ENCODE measurements around the gene VAV1.
A peak's percentile ranks its signal among the peaks of the same experiment; 100 is the strongest.

VAV1 gene

GRCh38 chr19:6744381-6745301, 27.9 kb upstream of the VAV1 start (continued):
- peak; percentile 86; the same call in 1 of the 2 replicates for TF ChIP-seq ZBTB10 (tag by site-specific recombination; IDR thresholded peaks at IDR 0.05)
- TF ChIP-seq ZNF701 (tag by site-specific recombination; IDR thresholded peaks at IDR 0.05) = no peak
- no peak for TF ChIP-seq ZNF121 (tag by site-specific recombination; IDR thresholded peaks at IDR 0.05)
- TF ChIP-seq ZNF530 (tag by site-specific recombination; IDR thresholded peaks at IDR 0.05; ENCODE audit: low read depth) = no peak
- TF ChIP-seq ZNF501 (tag by site-specific recombination; IDR thresholded peaks at IDR 0.05) = no peak
- no peak for TF ChIP-seq ZNF548 (tag by site-specific recombination; IDR thresholded peaks at IDR 0.05)
- no peak for TF ChIP-seq ZNF404 (tag by site-specific recombination; IDR thresholded peaks at IDR 0.05)
- TF ChIP-seq ZNF600 (tag by site-specific recombination; IDR thresholded peaks at IDR 0.05) = peak; percentile 80
- TF ChIP-seq ZNF23 (tag by site-specific recombination; IDR thresholded peaks at IDR 0.05; ENCODE audit: borderline replicate concordance) = no peak
- peak; percentile 91 for TF ChIP-seq ZNF366 (tag by site-specific recombination; conservative IDR thresholded peaks at IDR 0.05)
- peak; percentile 58; the same call in 1 of the 2 replicates for TF ChIP-seq ZNF76 (tag by site-specific recombination; IDR thresholded peaks at IDR 0.05; ENCODE audit: borderline replicate concordance, low read depth)
- no peak for TF ChIP-seq ZNF266 (tag by site-specific recombination; IDR thresholded peaks at IDR 0.05; ENCODE audit: low read depth)
- TF ChIP-seq ZNF341 (tag by site-specific recombination; IDR thresholded peaks at IDR 0.05; ENCODE audit: low read depth) = peak; percentile 34; the same call in 1 of the 2 replicates
- TF ChIP-seq, protein P1, sequence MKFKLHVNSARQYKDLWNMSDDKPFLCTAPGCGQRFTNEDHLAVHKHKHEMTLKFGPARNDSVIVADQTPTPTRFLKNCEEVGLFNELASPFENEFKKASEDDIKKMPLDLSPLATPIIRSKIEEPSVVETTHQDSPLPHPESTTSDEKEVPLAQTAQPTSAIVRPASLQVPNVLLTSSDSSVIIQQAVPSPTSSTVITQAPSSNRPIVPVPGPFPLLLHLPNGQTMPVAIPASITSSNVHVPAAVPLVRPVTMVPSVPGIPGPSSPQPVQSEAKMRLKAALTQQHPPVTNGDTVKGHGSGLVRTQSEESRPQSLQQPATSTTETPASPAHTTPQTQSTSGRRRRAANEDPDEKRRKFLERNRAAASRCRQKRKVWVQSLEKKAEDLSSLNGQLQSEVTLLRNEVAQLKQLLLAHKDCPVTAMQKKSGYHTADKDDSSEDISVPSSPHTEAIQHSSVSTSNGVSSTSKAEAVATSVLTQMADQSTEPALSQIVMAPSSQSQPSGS (tag by site-specific recombination; IDR thresholded peaks at IDR 0.05; ENCODE audit: low read depth) = no peak
- no peak for TF ChIP-seq ZNF658 (tag by site-specific recombination; IDR thresholded peaks at IDR 0.05)
- no peak for TF ChIP-seq SCRT2 (tag by site-specific recombination; IDR thresholded peaks at IDR 0.05)
- TF ChIP-seq HOXA7 (CRISPR knock-in tag; IDR thresholded peaks at IDR 0.05; ENCODE audit: borderline replicate concordance) = no peak
- TF ChIP-seq OSR2 (tag by site-specific recombination; IDR thresholded peaks at IDR 0.05) = no peak
- no peak for TF ChIP-seq ZNF132 (tag by site-specific recombination; IDR thresholded peaks at IDR 0.05; ENCODE audit: borderline replicate concordance)
- no peak for TF ChIP-seq ZBTB1 (tag by site-specific recombination; IDR thresholded peaks at IDR 0.05)
- TF ChIP-seq BCL11A (tag by site-specific recombination; IDR thresholded peaks at IDR 0.05; ENCODE audit: low read depth) = peak; percentile 67; the same call in 1 of the 2 replicates
- no peak for TF ChIP-seq ZSCAN30 (tag by site-specific recombination; IDR thresholded peaks at IDR 0.05)
- no peak for TF ChIP-seq ZSCAN5A (tag by site-specific recombination; IDR thresholded peaks at IDR 0.05)
- TF ChIP-seq ZNF629 (tag by site-specific recombination; IDR thresholded peaks at IDR 0.05) = peak; percentile 72
- peak; percentile 34; the same call in 1 of the 2 replicates for TF ChIP-seq ZBTB44 (tag by site-specific recombination; IDR thresholded peaks at IDR 0.05)
- peak; percentile 23; the same call in 1 of the 2 replicates for TF ChIP-seq ZNF335 (tag by site-specific recombination; conservative IDR thresholded peaks at IDR 0.05)
- TF ChIP-seq ZNF571 (tag by site-specific recombination; IDR thresholded peaks at IDR 0.05) = no peak
- TF ChIP-seq ZNF16 (tag by site-specific recombination; IDR thresholded peaks at IDR 0.05; ENCODE audit: low read depth) = no peak
- TF ChIP-seq, protein P2, sequence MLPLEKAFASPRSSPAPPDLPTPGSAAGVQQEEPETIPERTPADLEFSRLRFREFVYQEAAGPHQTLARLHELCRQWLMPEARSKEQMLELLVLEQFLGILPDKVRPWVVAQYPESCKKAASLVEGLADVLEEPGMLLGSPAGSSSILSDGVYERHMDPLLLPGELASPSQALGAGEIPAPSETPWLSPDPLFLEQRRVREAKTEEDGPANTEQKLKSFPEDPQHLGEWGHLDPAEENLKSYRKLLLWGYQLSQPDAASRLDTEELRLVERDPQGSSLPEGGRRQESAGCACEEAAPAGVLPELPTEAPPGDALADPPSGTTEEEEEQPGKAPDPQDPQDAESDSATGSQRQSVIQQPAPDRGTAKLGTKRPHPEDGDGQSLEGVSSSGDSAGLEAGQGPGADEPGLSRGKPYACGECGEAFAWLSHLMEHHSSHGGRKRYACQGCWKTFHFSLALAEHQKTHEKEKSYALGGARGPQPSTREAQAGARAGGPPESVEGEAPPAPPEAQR (tag by site-specific recombination; IDR thresholded peaks at IDR 0.05) = no peak
- TF ChIP-seq, protein P3, sequence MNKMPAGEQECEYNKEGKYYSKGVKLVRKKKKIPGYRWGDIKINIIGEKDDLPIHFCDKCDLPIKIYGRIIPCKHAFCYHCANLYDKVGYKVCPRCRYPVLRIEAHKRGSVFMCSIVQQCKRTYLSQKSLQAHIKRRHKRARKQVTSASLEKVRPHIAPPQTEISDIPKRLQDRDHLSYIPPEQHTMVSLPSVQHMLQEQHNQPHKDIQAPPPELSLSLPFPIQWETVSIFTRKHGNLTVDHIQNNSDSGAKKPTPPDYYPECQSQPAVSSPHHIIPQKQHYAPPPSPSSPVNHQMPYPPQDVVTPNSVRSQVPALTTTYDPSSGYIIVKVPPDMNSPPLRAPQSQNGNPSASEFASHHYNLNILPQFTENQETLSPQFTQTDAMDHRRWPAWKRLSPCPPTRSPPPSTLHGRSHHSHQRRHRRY (tag by site-specific recombination; IDR thresholded peaks at IDR 0.05) = no peak

All from HEK293 (cell line).